GM18505 (cell line): ENCODE data around the gene RNF31.
A peak's percentile ranks its signal among the peaks of the same experiment; 100 is the strongest.

Experiments used
- ATAC-seq: cut with Tn5 transposase; IDR thresholded peaks from one replicate; pipeline ENCODE4 v1.9.1; 2021; ENCODE audit not compliant: unreplicated experiment
- POLR2A ChIP-seq: IDR thresholded peaks from 4 replicates; pipeline ENCODE4 v1.6.1; 2011; ENCODE audit warnings: borderline replicate concordance; ENCODE audit not compliant: insufficient read depth, insufficient read length; ENCODE audit errors: extremely low read depth

The RNF31 gene

GRCh38 chr14:24149302-24149969, 2.1 kb downstream of the RNF31 start:
- ATAC-seq, result no peak
- no peak for TF ChIP-seq POLR2A

DNA sequence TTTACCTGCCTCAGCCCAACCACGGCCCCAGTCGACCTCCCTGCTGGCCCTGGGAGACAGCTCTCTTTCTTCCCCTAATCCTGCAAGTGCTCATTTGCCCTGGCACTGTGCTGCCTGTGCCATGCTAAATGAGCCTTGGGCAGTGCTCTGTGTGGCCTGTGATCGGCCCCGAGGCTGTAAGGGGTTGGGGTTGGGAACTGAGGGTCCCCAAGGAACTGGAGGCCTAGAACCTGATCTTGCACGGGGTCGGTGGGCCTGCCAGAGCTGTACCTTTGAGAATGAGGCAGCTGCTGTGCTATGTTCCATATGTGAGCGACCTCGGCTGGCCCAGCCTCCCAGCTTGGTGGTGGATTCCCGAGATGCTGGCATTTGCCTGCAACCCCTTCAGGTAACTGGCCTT, 2.8 kb downstream of the RNF31 start:
- ATAC-seq, result no peak
- TF ChIP-seq POLR2A, result no peak

GRCh38 chr14:24150567-24150966, 3.3 kb downstream of the RNF31 start:
- no peak for TF ChIP-seq POLR2A
- ATAC-seq, result no peak

GRCh38 chr14:24150993-24151392, 3.7 kb downstream of the RNF31 start:
- TF ChIP-seq POLR2A, result no peak
- ATAC-seq, result no peak

GRCh38 chr14:24151404-24152080, 4.2 kb downstream of the RNF31 start:
- no peak for ATAC-seq

GRCh38 chr14:24155100-24155499, 7.8 kb downstream of the RNF31 start:
- no peak for ATAC-seq
- TF ChIP-seq POLR2A, result no peak

More at GRCh38 chr14:24151404-24152080, 4.2 kb downstream of the RNF31 start:
- TF ChIP-seq POLR2A, result no peak

- no peak for TF ChIP-seq POLR2A
- ATAC-seq, result no peak
Measured at GRCh38 chr14:24156840-24157239, 9.5 kb downstream of the RNF31 start.

GRCh38 chr14:24157331-24157730, 10.0 kb downstream of the RNF31 start:
- TF ChIP-seq POLR2A, result no peak
- ATAC-seq, result no peak

DNA sequence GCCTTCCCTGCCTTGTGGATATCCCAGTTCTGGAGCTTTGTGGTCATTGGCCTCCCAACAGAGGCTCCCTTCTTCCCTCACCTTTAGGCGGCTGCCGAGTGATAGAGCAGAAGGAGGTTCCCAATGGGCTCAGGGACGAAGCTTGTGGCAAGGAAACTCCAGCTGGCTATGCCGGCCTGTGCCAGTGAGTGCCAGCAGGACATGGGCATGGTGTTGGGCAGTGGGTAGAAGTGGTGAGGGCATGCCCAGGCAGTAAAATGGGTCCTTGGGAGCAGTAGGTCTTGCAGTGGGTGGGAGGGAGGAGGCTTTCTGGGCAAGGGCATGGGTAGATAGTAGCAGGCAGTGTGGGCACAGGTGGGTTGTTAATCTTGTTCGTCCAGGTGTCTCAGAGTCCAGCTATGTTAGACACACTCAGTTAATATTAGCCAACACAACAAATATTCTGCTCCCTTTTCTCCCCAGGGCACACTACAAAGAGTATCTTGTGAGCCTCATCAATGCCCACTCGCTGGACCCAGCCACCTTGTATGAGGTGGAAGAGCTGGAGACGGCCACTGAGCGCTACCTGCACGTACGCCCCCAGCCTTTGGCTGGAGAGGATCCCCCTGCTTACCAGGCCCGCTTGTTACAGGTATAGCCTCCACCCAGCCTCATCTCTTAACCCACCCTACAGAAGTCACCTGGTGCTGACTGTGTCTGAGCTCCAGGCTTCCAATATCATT, 12.6 kb downstream of the RNF31 start:
- TF ChIP-seq POLR2A, result peak; percentile 20
- no peak for ATAC-seq

DNA sequence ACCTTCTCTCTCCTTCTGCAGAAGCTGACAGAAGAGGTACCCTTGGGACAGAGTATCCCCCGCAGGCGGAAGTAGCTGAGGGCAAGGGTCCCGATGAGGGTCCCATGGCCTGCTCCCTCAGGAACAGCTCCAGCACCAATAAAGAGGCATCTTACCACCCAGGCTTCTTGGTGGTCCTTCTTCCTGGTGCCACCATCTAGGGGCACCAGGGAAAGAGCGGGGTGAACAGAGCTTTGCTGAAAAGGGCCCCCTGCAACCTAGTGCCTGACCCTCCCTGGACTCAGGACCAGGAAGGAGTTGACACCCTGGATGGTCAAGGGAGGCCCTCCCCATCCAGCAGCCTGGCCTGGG, 13.2 kb downstream of the RNF31 start:
- ATAC-seq, result peak; percentile 3
- TF ChIP-seq POLR2A, result no peak

DNA sequence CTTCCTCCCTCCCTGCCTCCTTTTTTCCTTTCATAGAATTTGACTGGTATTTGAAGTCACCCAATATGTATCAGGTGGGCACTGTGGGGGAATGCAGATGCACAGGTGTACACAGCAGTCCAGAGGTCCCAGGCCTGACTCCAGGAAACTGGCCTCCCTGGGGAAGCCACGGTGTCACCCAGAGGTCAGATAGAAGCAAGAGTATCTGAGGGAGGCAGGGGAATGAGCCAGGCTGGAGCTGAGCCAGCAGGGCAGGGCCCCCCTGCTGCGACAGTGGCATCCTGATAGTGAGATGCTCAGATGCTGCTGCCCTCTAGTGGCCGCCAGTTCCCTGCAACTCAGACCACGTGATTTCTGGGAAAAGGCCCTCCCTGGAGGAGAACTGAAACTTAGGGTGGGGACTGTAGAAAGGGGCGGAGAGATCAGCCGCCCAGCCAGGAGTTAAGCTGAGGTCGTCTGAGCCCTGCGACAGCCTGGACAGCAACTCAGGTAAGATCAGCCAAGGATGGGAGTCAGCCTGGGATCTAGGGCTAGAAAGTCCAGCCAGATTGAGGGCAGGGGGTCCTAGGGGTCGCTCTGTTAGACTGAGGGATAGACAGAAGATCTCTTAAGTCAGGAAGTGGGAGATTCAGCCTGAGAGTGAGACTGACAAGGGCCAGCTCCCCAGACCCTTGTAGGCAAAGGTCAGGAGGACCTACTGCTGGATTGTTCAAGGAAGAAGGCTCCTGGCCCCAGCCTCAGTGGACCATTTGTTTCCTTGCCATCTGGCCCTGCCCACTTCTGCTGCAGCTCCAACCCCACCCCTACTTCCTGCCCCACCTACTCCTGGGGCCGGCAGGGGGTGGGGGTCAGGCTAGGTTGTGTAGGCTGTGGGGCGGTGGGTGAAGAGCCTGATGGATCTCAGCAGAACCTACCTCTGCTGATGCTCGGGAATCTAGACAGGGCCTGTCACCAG, 13.8 kb downstream of the RNF31 start, which contains the start of gene IRF9:
TSS of gene IRF9 (plus strand) at position 416 of the 955 bp plus-strand sequence. CDS start 880 bp downstream, outside the sequence.
- peak; percentile 81 for ATAC-seq
- peak; percentile 98 for TF ChIP-seq POLR2A

GRCh38 chr14:24162093-24162492, 14.8 kb downstream of the RNF31 start:
- TF ChIP-seq POLR2A, result no peak
- ATAC-seq, result no peak
